Endothelial cell of umbilical vein (primary cell): ENCODE measurements around the gene SPEM2. TPM values are rescaled to one million over a fixed set of nuclear protein-coding genes. Genes with fewer than 3 reads are reported as not detected.
A peak's percentile ranks its signal among the peaks of the same experiment; 100 is the strongest.

Source experiments
- BruUV-seq: library from RNA; stranded (reverse); fragments of 400-500 nt; replicated peaks from 2 replicates; lab custom pipeline; 2021; lab: Mats Ljungman, UMichigan
- CTCF ChIA-PET: fragments of 300-600, 350-600 bp; sonication (Branson Sonifier 250); formaldehyde crosslinking; loops from one replicate; lab custom pipeline; 2021; ENCODE audit warnings: antibody characterized with exemption, inconsistent platforms; lab: Charles Lee
- POLR2A ChIA-PET: fragments of 300-600, 350-600 bp; sonication (Branson Sonifier 250); formaldehyde crosslinking; loops from one replicate; lab custom pipeline; 2021; ENCODE audit warnings: antibody characterized with exemption, inconsistent platforms; lab: Charles Lee
- DNase-seq: peaks from one replicate; pipeline ENCODE4 v3.0.0-alpha.2; 2011; ENCODE audit warnings: low read depth, low spot score
- FAIRE-seq: peaks from 2 replicates; lab custom pipeline; 2011; peaks lifted over from hg19 to GRCh38; lab: Jason Lieb, UNC
- H2AFZ ChIP-seq: 2 replicates; pipeline ENCODE4 v1.6.0; 2012; ENCODE audit warnings: low read depth, low read length, control low read depth, inconsistent platforms
- H3K27ac ChIP-seq: 2 replicates; pipeline ENCODE4 v1.5.1; 2011; ENCODE audit warnings: low read depth, mild to moderate bottlenecking, control low read depth, low read length, moderate library complexity; ENCODE audit not compliant: insufficient read depth
- H3K27me3 ChIP-seq, 2 experiments: 2 replicates each; pipeline versions ENCODE4 v1.6.0 to v1.6.1; 2011; ENCODE audit warnings: low read length in 2 of 2, mixed read lengths in 1 of 2; ENCODE audit not compliant: control insufficient read depth in 2 of 2, insufficient read depth in 2 of 2
- H3K36me3 ChIP-seq, 2 experiments: 2 replicates in 1 of 2; 3 replicates in 1 of 2; pipeline ENCODE4 v1.5.1; 2011; ENCODE audit warnings: low read length in 2 of 2, mild to moderate bottlenecking in 1 of 2, moderate library complexity in 1 of 2; ENCODE audit not compliant: control insufficient read depth in 2 of 2, insufficient read depth in 2 of 2; ENCODE audit errors: extremely low read depth in 1 of 2
- H3K4me1 ChIP-seq: 3 replicates; pipeline ENCODE4 v1.5.1; 2011; ENCODE audit warnings: mild to moderate bottlenecking, low read length; ENCODE audit not compliant: control insufficient read depth, insufficient read depth; ENCODE audit errors: extremely low read depth
- H3K4me2 ChIP-seq: 2 replicates; pipeline ENCODE4 v1.6.1; 2011; ENCODE audit warnings: low read length, control low read depth, mixed read lengths; ENCODE audit not compliant: insufficient read depth
- H3K4me3 ChIP-seq, 3 experiments: fragments of 200-600 bp in 1 of 3; sonication (generic), shearing (Covaris generic) in 1 of 3; replicated peaks in 1 of 3; 2 replicates each; pipeline ENCODE4 v1.5.1; 2011 to 2016; ENCODE audit warnings: control low read depth in 3 of 3, low read length in 3 of 3, mild to moderate bottlenecking in 2 of 3, inconsistent platforms in 1 of 3, low read depth in 1 of 3, moderate library complexity in 1 of 3; ENCODE audit not compliant: insufficient read depth in 1 of 3
- H3K79me2 ChIP-seq: 2 replicates; pipeline ENCODE4 v1.6.0; 2012; ENCODE audit warnings: low read length, inconsistent platforms; ENCODE audit not compliant: control insufficient read depth, insufficient read depth
- H3K9ac ChIP-seq: replicated peaks from 2 replicates; pipeline ENCODE3; 2011; ENCODE audit warnings: low read length, control low read depth; ENCODE audit not compliant: insufficient read depth; ENCODE audit errors: extremely low read depth
- H3K9me1 ChIP-seq: replicated peaks from 3 replicates; pipeline ENCODE4 v1.6.0; 2011; ENCODE audit warnings: mild to moderate bottlenecking, low read length; ENCODE audit not compliant: control insufficient read depth, insufficient read depth; ENCODE audit errors: extremely low read depth
- H3K9me3 ChIP-seq: replicated peaks from 2 replicates; pipeline ENCODE4 v1.5.1; 2012; ENCODE audit warnings: low read length, inconsistent platforms; ENCODE audit not compliant: control insufficient read depth, insufficient read depth
- H4K20me1 ChIP-seq: replicated peaks from 2 replicates; pipeline ENCODE3; 2011; ENCODE audit warnings: mild to moderate bottlenecking, low read length; ENCODE audit not compliant: control insufficient read depth, insufficient read depth; ENCODE audit errors: extremely low read depth
- EZH2 ChIP-seq: IDR thresholded peaks from 2 replicates; pipeline ENCODE4 v1.6.1; 2012; ENCODE audit warnings: borderline replicate concordance, low read depth, mild to moderate bottlenecking, moderate library complexity, low read length, inconsistent platforms; ENCODE audit not compliant: severe bottlenecking
- FOS ChIP-seq: IDR thresholded peaks from 2 replicates; pipeline ENCODE4 v1.6.1; 2011; ENCODE audit warnings: mild to moderate bottlenecking, low read length, moderate library complexity, borderline replicate concordance; ENCODE audit not compliant: insufficient read depth
- GATA2 ChIP-seq: IDR thresholded peaks from 2 replicates; pipeline ENCODE4 v1.7.0; 2011; ENCODE audit warnings: low read depth, mild to moderate bottlenecking, moderate library complexity, mixed read lengths, low read length; ENCODE audit not compliant: insufficient read length, insufficient read depth
- JUN ChIP-seq: IDR thresholded peaks from 2 replicates; pipeline ENCODE4 v1.6.1; 2011; ENCODE audit warnings: borderline replicate concordance, low read depth; ENCODE audit not compliant: insufficient read length, insufficient read depth
- MYC ChIP-seq: IDR thresholded peaks from one replicate; pipeline ENCODE4 v1.6.1; 2011; ENCODE audit warnings: mild to moderate bottlenecking, low read depth, low read length
- POLR2A ChIP-seq: IDR thresholded peaks from 2 replicates; pipeline ENCODE4 v1.6.1; 2012; ENCODE audit warnings: low read depth, mild to moderate bottlenecking, control low read depth, low read length
- POLR2AphosphoS5 ChIP-seq: IDR thresholded peaks from 2 replicates; pipeline ENCODE4 v1.6.1; 2012; ENCODE audit warnings: low read depth, mild to moderate bottlenecking, control low read depth, low read length, moderate library complexity; ENCODE audit not compliant: insufficient read depth
- dilution Hi-C: fragments of 300-500 bp; cut with MboI; formaldehyde crosslinking; loops from one replicate; pipeline ENCODE4 v1.15.0; 2019; ENCODE audit warnings: low sequenced_read_pairs; ENCODE audit not compliant: extremely low pct_ligation_motif_present
- intact Hi-C: fragments of 100-400 bp; cut with micrococcal nuclease; formaldehyde crosslinking; loops from one replicate; pipeline ENCODE4 v1.10.0; 2022
- polyA plus RNA-seq, 4 experiments: library from polyadenylated mRNA; depleted of rRNA in 3 of 4; stranded (reverse) in 3 of 4; unstranded in 1 of 4; fragments of >200 nt; gene quantifications; 2 replicates each; pipeline versions ENCODE4 v1.2.1 to v1.2.3, GENCODE V29; 2011 to 2012; ENCODE audit warnings: missing spikeins in 1 of 4
- total RNA-seq: library from RNA; stranded (reverse); gene quantifications from 2 replicates; pipeline ENCODE4 v1.2.3, GENCODE V29; 2021
- TF ChIP-seq, protein P1 (sequence below), 2 donors: IDR thresholded peaks; 1 replicate in 1 of 2; 2 replicates in 1 of 2; pipeline ENCODE4 v1.5.1; 2011; ENCODE audit warnings: low read length in 2 of 2, mild to moderate bottlenecking in 2 of 2, moderate library complexity in 2 of 2, control low read depth in 1 of 2, inconsistent platforms in 1 of 2, low read depth in 1 of 2; ENCODE audit not compliant: insufficient read depth in 1 of 2; ENCODE audit errors: extremely low read depth in 1 of 2
- TF ChIP-seq, protein P2 (sequence below): IDR thresholded peaks from 2 replicates; pipeline ENCODE4 v1.6.1; 2011; ENCODE audit not compliant: insufficient read depth, insufficient read length

The SPEM2 gene
- total and polyA plus RNA-seq, 2 donors (not counting 3 experiments of a cell fraction or from before 2014, with no cell fraction given) = not detected

DNA sequence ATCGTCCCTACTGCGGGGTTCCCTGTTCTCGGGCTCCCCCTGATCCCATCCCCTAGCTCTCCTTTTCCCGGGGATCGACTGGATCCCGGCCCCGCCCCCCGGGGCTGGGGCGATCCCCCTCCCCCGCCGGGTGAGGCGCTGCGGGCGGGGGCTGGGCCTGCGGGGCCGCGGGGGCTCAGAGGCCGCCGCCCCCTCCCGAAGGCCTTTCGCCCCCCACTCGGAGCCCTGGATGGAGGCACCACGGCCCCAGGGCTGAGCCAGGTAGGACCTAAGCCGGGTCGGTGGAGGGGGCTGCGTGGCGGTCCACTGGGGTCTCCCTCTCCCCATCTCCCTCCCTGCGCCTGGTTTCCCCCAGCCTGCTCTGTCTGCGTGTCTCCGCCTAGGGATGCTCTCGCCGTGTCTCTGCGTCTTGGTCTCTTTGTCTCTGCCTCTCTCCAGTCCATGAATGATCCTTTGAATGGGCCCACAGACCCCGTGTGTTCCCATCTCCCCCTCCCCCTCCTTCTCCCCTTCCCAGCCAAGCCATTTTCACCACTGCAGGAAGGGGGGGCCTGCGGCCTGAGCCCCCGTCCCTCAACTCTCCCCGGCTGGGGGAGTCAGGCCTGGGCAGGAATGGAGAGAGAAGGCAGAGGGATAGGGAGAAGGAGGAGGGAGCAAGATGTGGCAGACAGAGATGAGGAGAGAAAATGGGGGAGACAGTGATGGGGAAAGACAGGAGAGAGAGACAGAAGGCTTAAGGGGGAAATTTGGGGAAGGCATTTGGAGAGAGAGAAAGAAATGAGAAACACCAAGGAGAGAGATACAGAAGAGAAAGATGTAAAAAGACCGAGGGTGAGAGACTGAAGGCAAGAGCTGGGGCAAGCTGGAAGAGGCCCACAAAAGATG lies 19.8 kb upstream of the SPEM2 start:
- peak overlapping the region; percentile 78 for H2AFZ ChIP-seq
- peaks cover 12% of the 10 kb centered on the region for H3K4me1 ChIP-seq
- H3K4me2 ChIP-seq = peak overlapping the region; percentile 39
- intact Hi-C loops = loop anchor here (2.0 kb wide), 2 partner anchors 155 to 281 kb away; partner anchors contain the start of genes SENP3 and TP53
- ChIA-PET CTCF (interaction anchor here (1.0 to 1.2 kb wide), 3 partner anchors 11 to 155 kb away, joined by 3 read pairs; partner anchors contain the start of genes PLSCR3 and SENP3), POLR2A (no interaction called here)
- H3K4me3 ChIP-seq = peak overlapping the region; percentile 38 to 59 (median 52)
- no peak for FAIRE-seq
- no peaks in the 10 kb centered on the region for H3K9me3 ChIP-seq
- H3K79me2 ChIP-seq = peaks cover 4% of the 10 kb centered on the region
- H4K20me1 ChIP-seq = no peaks in the 10 kb centered on the region
- H3K27me3 ChIP-seq = no peaks in the 10 kb centered on the region
- H3K27ac ChIP-seq = no peak overlapping the region
- dilution Hi-C loops = no loop called here
- no peak for DNase-seq
- no peaks in the 10 kb centered on the region for H3K9me1 ChIP-seq
- H3K36me3 ChIP-seq = peaks cover 0 to 15% of the 10 kb centered on the region in 2 experiments
- TF ChIP-seq POLR2AphosphoS5 (no peak), GATA2 (no peak), EZH2 (no peak), FOS (no peak), MYC (no peak), JUN (no peak), POLR2A (no peak)
- TF ChIP-seq, protein P1, sequence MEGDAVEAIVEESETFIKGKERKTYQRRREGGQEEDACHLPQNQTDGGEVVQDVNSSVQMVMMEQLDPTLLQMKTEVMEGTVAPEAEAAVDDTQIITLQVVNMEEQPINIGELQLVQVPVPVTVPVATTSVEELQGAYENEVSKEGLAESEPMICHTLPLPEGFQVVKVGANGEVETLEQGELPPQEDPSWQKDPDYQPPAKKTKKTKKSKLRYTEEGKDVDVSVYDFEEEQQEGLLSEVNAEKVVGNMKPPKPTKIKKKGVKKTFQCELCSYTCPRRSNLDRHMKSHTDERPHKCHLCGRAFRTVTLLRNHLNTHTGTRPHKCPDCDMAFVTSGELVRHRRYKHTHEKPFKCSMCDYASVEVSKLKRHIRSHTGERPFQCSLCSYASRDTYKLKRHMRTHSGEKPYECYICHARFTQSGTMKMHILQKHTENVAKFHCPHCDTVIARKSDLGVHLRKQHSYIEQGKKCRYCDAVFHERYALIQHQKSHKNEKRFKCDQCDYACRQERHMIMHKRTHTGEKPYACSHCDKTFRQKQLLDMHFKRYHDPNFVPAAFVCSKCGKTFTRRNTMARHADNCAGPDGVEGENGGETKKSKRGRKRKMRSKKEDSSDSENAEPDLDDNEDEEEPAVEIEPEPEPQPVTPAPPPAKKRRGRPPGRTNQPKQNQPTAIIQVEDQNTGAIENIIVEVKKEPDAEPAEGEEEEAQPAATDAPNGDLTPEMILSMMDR (IDR thresholded peaks at IDR 0.05; ENCODE audit: extremely low read depth in 1 of 2, insufficient read depth in 1 of 2, low read depth in 1 of 2, low read length in 2 of 2) = no peak
- TF ChIP-seq, protein P2, sequence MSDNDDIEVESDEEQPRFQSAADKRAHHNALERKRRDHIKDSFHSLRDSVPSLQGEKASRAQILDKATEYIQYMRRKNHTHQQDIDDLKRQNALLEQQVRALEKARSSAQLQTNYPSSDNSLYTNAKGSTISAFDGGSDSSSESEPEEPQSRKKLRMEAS = no peak
- peak overlapping the region; percentile 41 for H3K9ac ChIP-seq
- no TSS peak for BruUV-seq
